HG02678 (cell line): ENCODE data around the gene PTPRT.

Experiments
- ATAC-seq: cut with Tn5 transposase; IDR thresholded peaks from one replicate; pipeline ENCODE4 v1.9.1; 2021; ENCODE audit warnings: mild to moderate bottlenecking, moderate library complexity; ENCODE audit not compliant: unreplicated experiment

Gene PTPRT

DNA sequence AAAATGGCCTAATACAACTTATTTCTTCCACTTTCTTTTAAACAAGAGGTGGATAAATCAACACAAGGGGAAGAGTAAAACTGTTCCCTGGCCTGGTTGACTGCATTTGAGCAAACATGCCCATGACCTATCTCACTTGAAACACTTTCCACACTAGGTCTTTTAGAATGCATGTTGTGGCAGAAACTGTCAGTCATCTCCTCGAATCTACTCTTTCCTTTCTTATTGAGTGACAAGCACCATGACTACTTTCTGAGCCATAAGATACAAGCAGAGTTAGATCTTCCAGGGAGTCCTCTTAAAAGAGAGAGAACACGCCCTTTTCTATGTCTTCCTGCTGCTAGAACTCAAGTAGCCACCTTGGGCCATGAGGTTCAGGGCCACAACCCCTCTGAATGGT is 66.5 kb downstream of the PTPRT start:
- no peak for ATAC-seq

GRCh38 chr20:43119720-43120119 is 70.0 kb downstream of the PTPRT start:
- ATAC-seq, result no peak

GRCh38 chr20:43102394-43102793 is 87.3 kb downstream of the PTPRT start:
- no peak for ATAC-seq

GRCh38 chr20:43096931-43097260 is 92.8 kb downstream of the PTPRT start:
- ATAC-seq, result no peak

DNA sequence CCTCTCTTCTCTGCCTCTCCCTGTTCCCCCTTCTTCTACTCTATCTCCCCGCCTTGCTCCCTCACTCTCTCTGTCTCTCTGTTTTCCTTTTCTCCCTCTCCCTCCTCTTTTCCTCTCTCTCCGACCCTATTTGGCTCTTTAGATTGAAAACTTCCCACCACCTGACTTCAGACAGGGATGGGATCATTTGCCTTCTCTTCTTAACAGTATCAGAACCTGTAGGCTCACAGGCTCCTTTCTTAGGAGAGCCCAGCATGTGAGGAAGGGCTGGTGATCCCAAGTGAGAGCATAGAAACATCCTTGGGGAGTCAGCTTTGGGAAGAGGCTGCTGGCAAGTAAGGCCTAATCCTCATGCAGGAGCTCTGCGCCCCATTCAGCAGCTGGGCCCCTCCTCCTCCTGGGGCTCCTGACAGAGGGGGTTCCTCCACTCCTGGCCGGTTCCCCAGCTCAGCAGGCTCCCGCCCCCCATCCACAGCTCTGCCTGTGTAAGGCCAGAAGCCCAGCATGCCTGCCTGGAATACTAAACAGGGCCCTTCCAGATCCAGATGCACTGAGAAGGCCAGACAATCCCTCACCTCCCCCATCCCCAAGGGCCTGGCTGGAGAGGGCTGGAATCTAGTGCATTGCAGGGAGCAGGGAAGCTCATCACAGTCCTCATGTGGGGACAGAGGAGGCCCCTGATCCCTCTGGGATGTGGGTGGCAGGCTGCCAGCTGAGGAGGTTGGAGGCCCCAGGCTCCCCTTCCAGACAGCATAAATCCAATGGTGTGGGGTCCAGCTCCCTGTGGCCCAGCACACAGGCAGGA is 93.4 kb downstream of the PTPRT start:
- no peak for ATAC-seq

- ATAC-seq, result no peak
Measured at GRCh38 chr20:43095034-43095433, 94.7 kb downstream of the PTPRT start.

DNA sequence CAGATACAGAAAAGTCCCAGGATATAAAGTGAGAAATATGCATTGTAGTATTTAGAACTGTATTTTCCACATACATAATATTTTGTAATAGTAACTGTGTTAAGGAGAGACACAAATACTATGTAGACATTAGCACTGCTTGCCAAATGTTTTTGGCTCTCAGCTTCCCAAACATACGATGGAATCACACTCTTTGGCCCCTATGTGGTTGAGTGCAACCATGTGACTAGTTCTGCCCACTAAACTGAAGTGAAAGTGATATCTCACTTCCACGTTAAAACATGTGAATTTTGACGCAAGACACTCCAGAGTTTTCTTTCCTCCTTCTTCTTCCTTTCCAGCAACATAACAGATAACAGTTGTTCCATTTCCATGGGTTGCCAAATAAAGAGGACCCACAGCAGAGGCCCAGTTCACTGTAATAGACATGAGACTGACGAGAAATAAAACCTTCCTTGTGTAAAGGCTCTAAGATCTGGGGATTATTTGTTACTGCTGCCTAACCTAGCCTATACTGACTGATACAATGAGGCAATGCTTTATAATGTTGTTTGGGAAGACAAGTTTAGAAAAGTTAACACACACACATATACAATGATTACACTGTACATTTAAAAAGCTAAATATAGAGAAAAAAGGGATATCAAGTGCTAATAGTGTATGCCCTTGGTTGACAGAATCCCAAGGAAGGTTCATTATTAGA is 97.2 kb downstream of the PTPRT start:
- ATAC-seq, result no peak

GRCh38 chr20:43068482-43068881 is 121.2 kb downstream of the PTPRT start:
- ATAC-seq, result no peak

DNA sequence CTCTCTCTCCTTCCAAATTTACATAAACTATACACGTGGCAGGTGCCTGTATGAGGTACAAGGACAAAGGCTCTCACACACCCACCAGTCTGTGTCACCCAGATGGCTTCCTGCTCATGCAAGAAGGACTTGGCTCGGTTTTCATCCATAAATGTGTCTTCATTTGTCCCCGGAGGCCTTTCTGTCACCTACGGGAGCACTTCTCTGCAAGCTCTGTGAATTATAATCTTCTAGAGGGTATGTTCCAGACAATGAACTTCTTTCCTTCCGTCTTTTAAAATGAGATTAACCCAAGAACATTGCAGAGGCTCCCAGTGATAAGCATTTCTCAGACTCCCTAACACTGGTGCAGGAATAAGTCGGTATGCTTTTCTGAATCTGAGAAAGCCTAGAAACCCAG is 123.6 kb downstream of the PTPRT start:
- ATAC-seq, result no peak

DNA sequence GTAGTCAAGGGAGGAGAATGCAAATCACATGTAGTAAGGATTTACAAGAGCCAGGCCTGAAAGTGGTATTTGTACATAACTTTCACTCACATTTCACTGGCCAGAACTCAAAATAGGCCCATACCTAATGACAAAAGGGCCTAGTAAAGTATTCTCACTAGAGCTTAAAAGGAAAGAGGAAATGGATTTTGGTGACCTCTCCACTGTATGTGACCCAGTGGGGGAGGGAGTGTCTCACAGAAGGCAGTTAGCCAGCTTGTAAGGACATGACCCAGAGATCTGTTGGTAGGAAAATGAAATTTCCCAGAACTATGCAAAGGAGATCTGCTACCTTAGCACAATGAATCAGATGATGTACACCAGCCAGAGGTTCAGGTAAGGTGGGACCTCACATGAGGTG is 124.4 kb downstream of the PTPRT start:
- no peak for ATAC-seq

GRCh38 chr20:43058077-43058476 is 131.6 kb downstream of the PTPRT start:
- no peak for ATAC-seq

DNA sequence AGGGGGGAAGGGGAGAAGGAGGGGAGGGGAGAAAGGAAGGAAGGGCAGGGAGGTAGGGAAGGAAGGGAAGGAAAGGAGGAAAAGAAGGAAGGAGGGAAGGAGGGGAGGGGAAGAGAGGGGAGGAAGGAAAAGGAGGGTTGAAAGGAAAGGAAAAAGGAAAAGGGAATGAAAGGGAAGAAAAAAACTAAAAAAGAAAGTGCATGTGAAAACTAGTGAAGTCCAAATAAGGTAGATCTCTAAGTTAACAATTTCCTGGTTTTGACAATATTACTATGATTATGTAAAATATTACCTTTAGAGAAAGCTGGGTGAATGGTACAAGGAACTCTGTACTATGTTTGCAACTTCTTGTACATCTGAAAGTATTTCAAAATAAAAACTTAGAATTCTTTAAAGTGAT is 132.4 kb downstream of the PTPRT start:
- ATAC-seq, result no peak

- ATAC-seq, result no peak
Measured at GRCh38 chr20:43055181-43055884, 134.4 kb downstream of the PTPRT start.

DNA sequence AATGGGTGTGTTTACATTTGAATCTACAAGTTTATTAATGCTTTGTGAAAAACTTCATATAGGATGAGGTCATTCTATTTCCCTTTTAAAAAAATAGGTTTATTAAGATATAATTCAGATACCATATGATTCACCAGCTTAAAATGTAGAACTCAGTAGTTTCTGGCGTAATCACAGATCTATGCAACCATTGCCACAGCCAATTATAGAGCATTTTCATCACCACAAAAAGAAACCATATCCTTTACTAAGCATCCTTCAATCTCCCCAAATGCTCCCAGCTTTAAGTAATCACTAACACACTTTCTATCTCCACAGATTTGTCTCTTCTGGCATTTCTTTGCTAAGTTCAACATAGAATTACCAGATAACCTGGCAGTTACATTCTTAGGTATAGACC is 137.2 kb downstream of the PTPRT start:
- no peak for ATAC-seq

- no peak for ATAC-seq
Measured at GRCh38 chr20:43046966-43047365, 142.7 kb downstream of the PTPRT start.

- no peak for ATAC-seq
Measured at GRCh38 chr20:43043887-43044286, 145.8 kb downstream of the PTPRT start.

- no peak for ATAC-seq
Measured at GRCh38 chr20:43040427-43040826, 149.3 kb downstream of the PTPRT start.

- no peak for ATAC-seq
Measured at GRCh38 chr20:43037605-43038309, 151.9 kb downstream of the PTPRT start.

DNA sequence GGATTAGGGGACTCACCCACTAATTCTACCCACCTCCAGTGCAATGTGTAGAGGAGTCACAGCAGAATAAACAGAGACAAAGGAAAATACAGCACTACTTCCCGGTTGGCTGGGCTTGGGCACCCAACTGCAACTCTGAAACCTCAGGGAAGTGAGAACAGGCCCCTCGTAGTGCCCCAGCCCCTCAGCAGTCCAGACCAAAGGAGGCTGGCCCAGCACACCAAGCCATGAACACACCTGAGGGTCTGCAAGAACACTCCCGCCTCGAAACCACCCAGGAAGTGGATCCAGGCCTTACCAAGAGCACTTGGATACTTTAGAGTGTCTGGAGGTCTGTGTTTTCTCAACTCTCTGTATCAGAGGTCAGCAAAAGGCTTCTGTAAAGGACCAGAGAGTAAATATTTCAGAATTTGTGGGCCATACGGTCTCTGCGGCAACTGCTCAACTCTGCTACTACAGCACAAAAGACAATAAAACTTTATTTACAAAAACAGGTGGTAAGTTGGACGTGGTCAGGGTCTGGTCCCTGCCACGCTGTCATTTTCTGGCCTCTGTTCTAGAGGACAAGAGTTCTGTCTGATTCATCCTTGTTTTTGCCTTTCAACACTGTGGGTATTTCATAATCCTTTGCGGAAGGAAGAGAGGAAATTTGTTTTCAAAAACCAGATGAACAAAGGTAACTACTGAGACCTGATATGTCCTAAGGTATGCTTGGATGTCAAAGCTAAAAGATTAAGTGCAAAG is 154.6 kb downstream of the PTPRT start:
- no peak for ATAC-seq

DNA sequence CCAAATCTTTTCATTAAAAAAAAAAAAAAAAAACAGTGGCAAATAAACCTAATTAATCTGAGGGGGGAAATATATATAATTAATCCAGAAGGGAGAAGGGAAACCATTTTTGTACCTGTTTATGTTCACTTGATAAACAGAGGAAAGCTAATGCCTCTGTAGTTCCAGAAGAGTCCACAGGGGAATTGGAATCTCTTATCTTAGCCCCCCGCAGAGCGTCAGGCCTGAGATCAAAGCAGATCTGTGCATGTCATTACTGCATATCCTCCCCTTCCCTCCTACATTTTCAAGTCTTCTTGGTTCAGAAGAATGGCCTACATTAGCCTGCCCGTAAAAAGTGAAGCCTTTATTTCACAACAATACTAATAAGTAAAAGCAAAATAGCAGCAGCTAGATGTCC is 157.2 kb downstream of the PTPRT start:
- ATAC-seq, result no peak

- ATAC-seq, result no peak
Measured at GRCh38 chr20:43029176-43029575, 160.5 kb downstream of the PTPRT start.
